Upper lobe of right lung (tissue), 1 donor: Measurements from ENCODE around the gene DLL4. TPM values are rescaled to one million over a fixed set of nuclear protein-coding genes. Genes with fewer than 3 reads are reported as not detected.
A peak's percentile ranks its signal among the peaks of the same experiment; 100 is the strongest.

Experiments
- ATAC-seq: fragments of 200-7000 bp; cut with Tn5 transposase; one replicate; pipeline ENCODE4 v1.9.1; 2020; ENCODE audit warnings: mild to moderate bottlenecking, moderate library complexity
- DNase-seq: peaks from one replicate; pipeline ENCODE4 v3.0.0-alpha.2; 2020
- H3K27ac ChIP-seq: fragments of 200-600 bp; one replicate; pipeline ENCODE4 v1.8.0; 2022
- H3K27me3 ChIP-seq: fragments of 200-600 bp; one replicate; pipeline ENCODE4 v1.8.0; 2022; ENCODE audit warnings: mild to moderate bottlenecking
- H3K36me3 ChIP-seq: fragments of 200-600 bp; one replicate; pipeline ENCODE4 v1.8.0; 2022
- H3K4me1 ChIP-seq: fragments of 200-600 bp; one replicate; pipeline ENCODE4 v1.8.0; 2022
- H3K4me3 ChIP-seq: fragments of 200-600 bp; one replicate; pipeline ENCODE4 v1.8.0; 2022; ENCODE audit warnings: mild to moderate bottlenecking
- H3K9me3 ChIP-seq: fragments of 200-600 bp; one replicate; pipeline ENCODE4 v1.8.0; 2022
- intact Hi-C: fragments of 100-400 bp; cut with DNase I; formaldehyde crosslinking; loops from one replicate; pipeline ENCODE4 v1.11.0; 2022
- total RNA-seq: library from RNA; stranded (reverse); fragmentation: NEBNext Ultra II Directional; extraction: Animal tissue kit (Norgen Biotek cat#: 25700); gene quantifications from one replicate; pipeline ENCODE4 v1.2.1, GENCODE V29; 2021
- TF ChIP-seq, protein P1 (sequence below): fragments of 200-600 bp; IDR thresholded peaks from one replicate; pipeline ENCODE4 v1.8.0; 2022; ENCODE audit warnings: antibody characterized with exemption
- donor health status: DM: no; HTN: yes; CAD: no; lungs with severe emphysema.

Gene DLL4
- total RNA-seq, 1 donor from 2014 or later: 22.0 TPM

DNA sequence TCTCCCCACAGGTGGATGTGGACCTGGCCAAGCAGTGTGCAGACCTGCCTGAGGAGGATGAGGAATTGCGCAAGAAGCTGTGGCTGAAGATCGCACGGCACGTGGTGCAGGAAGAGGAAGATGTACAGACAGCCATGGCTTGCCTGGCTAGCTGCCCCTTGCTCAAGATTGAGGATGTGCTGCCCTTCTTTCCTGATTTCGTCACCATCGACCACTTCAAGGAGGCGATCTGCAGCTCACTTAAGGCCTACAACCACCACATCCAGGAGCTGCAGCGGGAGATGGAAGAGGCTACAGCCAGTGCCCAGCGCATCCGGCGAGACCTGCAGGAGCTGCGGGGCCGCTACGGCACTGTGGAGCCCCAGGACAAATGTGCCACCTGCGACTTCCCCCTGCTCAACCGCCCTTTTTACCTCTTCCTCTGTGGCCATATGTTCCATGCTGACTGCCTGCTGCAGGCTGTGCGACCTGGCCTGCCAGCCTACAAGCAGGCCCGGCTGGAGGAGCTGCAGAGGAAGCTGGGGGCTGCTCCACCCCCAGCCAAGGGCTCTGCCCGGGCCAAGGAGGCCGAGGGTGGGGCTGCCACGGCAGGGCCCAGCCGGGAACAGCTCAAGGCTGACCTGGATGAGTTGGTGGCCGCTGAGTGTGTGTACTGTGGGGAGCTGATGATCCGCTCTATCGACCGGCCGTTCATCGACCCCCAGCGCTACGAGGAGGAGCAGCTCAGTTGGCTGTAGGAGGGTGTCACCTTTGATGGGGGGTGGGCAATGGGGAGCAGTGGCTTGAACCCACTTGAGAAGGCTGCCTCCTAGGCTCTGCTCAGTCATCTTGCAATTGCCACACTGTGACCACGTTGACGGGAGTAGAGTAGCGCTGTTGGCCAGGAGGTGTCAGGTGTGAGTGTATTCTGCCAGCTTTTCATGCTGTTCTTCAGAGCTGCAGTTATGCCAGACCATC lies 26.3 kb upstream of the DLL4 start:
- H3K27ac ChIP-seq: peak overlapping the region; percentile 51
- DNase-seq (peak; percentile 84), ATAC-seq (peak; percentile 3)
- intact Hi-C loops: loop anchor here (5.0 to 10.0 kb wide), 2 partner anchors 119 to 272 kb away; no protein-coding TSS in a partner anchor
- no peak overlapping the region for H3K4me3 ChIP-seq
- no peaks in the 10 kb centered on the region for H3K27me3 ChIP-seq
- peaks cover 58% of the 10 kb centered on the region for H3K36me3 ChIP-seq
- H3K4me1 ChIP-seq: peaks cover 38% of the 10 kb centered on the region
- TF ChIP-seq, protein P1, sequence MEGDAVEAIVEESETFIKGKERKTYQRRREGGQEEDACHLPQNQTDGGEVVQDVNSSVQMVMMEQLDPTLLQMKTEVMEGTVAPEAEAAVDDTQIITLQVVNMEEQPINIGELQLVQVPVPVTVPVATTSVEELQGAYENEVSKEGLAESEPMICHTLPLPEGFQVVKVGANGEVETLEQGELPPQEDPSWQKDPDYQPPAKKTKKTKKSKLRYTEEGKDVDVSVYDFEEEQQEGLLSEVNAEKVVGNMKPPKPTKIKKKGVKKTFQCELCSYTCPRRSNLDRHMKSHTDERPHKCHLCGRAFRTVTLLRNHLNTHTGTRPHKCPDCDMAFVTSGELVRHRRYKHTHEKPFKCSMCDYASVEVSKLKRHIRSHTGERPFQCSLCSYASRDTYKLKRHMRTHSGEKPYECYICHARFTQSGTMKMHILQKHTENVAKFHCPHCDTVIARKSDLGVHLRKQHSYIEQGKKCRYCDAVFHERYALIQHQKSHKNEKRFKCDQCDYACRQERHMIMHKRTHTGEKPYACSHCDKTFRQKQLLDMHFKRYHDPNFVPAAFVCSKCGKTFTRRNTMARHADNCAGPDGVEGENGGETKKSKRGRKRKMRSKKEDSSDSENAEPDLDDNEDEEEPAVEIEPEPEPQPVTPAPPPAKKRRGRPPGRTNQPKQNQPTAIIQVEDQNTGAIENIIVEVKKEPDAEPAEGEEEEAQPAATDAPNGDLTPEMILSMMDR: no peak
- no peaks in the 10 kb centered on the region for H3K9me3 ChIP-seq

DNA sequence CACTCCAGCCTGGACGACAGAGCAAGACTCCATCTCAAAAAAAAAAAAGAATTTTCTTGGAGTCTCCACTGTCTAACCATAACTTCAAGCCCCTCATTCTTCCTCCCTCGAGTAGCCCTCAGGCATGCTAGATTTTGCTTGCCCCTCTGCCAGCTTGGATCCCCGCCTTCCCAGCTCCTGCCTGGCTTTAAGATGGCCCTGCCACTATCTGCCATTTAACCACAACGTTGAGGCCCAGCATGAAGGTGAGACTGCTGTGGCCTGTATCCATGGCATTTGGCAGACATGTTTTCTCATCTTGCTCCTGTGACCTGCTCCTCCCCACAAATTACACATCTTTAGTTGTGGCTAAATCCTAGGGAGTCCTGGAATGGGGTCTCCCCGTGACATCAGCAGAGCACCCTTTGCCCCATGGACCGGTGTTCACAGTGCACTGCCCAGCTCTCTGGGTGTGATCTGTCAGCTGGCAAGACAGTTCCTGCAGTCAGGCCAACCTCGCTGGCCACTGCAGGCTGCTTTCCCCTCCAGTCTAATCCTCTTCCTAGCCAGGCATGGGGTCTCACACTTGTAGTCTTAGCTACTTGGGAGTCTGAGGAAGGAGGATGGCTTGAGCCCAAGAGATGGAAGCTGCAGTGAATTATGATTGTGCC lies 24.5 kb upstream of the DLL4 start:
- H3K36me3 ChIP-seq: peaks cover 40% of the 10 kb centered on the region
- TF ChIP-seq, protein P1: no peak
- peaks cover 42% of the 10 kb centered on the region for H3K4me1 ChIP-seq
- DNase-seq (peak; percentile 51), ATAC-seq (no peak)
- H3K27me3 ChIP-seq: no peaks in the 10 kb centered on the region
- intact Hi-C loops: loop anchor here (5.0 to 10.0 kb wide), 2 partner anchors 118 to 270 kb away; no protein-coding TSS in a partner anchor
- H3K9me3 ChIP-seq: no peaks in the 10 kb centered on the region
- peak overlapping the region; percentile 80 for H3K27ac ChIP-seq
- no peak overlapping the region for H3K4me3 ChIP-seq

DNA sequence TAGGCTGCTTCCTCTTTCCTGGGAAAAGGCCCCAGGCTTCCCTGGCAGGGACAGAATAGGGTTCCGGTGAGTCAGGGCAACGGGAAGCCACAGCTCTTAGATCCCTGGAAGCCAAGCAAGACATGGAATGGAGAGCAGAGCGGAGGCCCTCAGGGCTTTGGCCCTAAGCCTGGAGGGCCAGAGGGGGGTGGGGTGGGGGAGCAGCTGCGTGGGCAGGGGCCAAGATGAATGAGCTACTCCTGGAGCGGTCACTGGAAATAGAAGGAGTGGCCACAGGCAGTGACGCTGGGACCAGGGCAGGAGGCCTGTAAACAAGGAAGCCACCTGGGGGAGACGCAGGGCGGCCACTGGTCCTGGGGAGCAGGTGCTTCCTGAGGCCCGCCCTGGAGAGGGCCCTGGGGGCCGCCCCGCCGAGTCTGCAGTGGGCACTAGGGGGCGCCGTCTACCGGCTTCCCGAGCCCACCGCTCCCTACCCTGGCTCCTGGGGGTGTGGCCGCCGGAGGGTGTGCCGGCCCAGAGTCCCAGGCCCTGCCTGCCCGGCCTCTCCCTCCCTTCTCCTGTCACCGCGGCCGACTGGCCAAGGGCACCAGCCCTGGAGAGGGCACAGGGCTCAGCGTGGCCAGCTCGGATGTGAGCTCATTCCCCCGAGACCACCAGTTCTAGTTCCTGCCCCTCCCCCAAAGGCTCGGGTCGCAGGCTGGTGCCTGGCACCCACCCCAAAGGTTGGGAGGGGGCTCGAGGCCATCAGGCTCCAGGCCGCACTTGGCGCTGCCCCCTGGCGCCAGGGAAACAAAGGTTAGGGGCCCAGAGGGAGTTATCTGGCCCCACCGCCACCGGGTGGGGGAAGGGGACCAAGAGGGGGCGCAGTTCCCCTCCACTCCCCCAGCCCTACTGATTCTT lies 22.8 kb upstream of the DLL4 start:
- intact Hi-C loops: loop anchor here (10.0 kb wide), 1 partner anchor 268 kb away; no protein-coding TSS in a partner anchor
- ATAC-seq: peak; percentile 88
- no peaks in the 10 kb centered on the region for H3K27me3 ChIP-seq
- H3K36me3 ChIP-seq: peaks cover 23% of the 10 kb centered on the region
- H3K9me3 ChIP-seq: no peaks in the 10 kb centered on the region
- DNase-seq: peak; percentile 95
- H3K27ac ChIP-seq: peak overlapping the region; percentile 80
- H3K4me3 ChIP-seq: peak overlapping the region; percentile 47
- H3K4me1 ChIP-seq: peaks cover 49% of the 10 kb centered on the region
- TF ChIP-seq, protein P1: peak; percentile 85

DNA sequence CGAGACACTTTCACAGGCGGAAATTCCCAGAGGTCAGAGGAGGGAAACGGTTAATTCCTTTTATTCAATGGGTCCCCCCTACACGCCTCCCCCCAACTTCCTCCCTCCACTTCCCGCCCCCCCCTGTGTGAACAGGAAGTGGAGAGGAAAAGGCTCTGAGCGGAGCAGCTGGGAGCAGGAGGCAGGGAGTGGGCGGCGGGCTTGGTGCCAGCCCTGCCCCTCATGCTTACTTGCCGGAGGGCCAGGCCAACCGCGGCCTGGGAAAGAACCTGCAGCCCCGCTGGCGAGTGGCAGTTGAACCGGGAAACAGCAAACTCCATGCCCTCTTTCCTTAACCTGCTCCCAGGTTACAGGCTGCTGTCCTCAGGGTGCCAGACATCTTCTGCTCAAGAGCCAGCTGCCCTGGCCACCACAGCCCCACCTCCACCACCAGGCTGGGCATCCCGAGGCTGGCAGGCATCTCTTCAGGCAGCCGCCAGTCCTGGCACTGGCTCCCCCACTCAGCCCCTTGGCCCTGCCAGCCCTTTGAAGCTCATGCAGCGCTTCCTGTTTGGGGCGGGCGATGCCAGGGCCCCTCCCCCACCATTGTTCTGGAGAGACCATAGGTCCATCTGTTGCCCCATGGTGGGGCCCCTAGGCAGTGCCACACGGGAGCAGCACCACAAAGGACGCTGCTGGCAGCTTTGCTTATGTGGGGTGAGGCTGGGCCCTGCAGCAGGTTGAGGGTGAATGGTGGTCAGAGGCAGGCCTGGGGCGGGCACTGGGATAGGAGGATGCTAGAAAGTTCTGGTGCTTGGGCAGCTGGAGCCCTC lies 21.9 kb upstream of the DLL4 start:
- Histone ChIP-seq H3K4me1 (peaks cover 49% of the 10 kb centered on the region), H3K9me3 (no peaks in the 10 kb centered on the region), H3K27ac (peak overlapping the region; percentile 80), H3K4me3 (peak overlapping the region; percentile 47), H3K36me3 (peaks cover 17% of the 10 kb centered on the region), H3K27me3 (no peaks in the 10 kb centered on the region)
- peak; percentile 2 for ATAC-seq
- TF ChIP-seq, protein P1: no peak
- DNase-seq: peak; percentile 83
- intact Hi-C loops: loop anchor here (10.0 kb wide), 1 partner anchor 268 kb away; no protein-coding TSS in a partner anchor
